ENCODE results near the gene CPLANE1.
"Not testable (repeated sequence)": the region's sequence is repeated elsewhere in the genome, so short reads cannot be mapped to it uniquely, and the experiment has no call there.

DNA sequence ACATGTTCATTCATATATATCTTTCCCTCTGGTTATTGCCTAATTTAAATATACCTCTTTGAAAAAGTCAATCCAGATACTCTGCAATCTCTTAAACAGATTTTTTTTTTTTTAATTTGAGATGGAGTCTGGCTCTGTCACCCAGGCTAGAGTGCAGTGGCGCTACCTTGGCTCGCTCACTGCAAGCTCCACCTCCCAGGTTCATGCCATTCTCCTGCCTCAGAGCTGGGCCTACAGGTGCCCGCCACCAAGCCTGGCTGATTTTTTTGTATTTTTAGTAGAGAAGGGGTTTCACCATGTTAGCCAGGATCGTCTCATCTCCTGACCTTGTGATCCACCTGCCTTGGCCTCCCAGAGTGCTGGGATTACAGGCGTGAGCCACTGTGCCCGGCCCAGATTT, 28.8 kb downstream of the CPLANE1 start:
- TF ChIP-seq, protein P1, sequence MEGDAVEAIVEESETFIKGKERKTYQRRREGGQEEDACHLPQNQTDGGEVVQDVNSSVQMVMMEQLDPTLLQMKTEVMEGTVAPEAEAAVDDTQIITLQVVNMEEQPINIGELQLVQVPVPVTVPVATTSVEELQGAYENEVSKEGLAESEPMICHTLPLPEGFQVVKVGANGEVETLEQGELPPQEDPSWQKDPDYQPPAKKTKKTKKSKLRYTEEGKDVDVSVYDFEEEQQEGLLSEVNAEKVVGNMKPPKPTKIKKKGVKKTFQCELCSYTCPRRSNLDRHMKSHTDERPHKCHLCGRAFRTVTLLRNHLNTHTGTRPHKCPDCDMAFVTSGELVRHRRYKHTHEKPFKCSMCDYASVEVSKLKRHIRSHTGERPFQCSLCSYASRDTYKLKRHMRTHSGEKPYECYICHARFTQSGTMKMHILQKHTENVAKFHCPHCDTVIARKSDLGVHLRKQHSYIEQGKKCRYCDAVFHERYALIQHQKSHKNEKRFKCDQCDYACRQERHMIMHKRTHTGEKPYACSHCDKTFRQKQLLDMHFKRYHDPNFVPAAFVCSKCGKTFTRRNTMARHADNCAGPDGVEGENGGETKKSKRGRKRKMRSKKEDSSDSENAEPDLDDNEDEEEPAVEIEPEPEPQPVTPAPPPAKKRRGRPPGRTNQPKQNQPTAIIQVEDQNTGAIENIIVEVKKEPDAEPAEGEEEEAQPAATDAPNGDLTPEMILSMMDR (IDR thresholded peaks at IDR 0.05; ENCODE audit: insufficient read depth, low read depth, low read length), result not testable (repeated sequence)
- not testable (repeated sequence) for TF ChIP-seq EZH2 (IDR thresholded peaks at IDR 0.05; ENCODE audit: insufficient read depth, low read length)

All from astrocyte (in vitro differentiated cells and primary cell).